Measurements from ENCODE around the gene OXLD1. TPM values are rescaled to one million over a fixed set of nuclear protein-coding genes. Genes with fewer than 3 reads are reported as not detected.

The OXLD1 gene
- total RNA-seq, 1 donor from 2014 or later: 29.7 TPM

- H3K9me3 ChIP-seq: no peaks in the 10 kb centered on the region
- H3K27ac ChIP-seq: no peak overlapping the region
- H3K36me3 ChIP-seq: peaks cover 46% of the 10 kb centered on the region
- peak overlapping the region; percentile 100 for H3K4me3 ChIP-seq
- H3K27me3 ChIP-seq (ENCODE audit: low read depth): no peaks in the 10 kb centered on the region
- TF ChIP-seq CTCF (IDR thresholded peaks at IDR 0.05): no peak
- peaks cover 31% of the 10 kb centered on the region for H3K4me1 ChIP-seq
- intact Hi-C loops (cut with DNase I): no loop called here
- DNase-seq: no peak
- no peak for ATAC-seq
These were observed 1.3 kb upstream of the OXLD1 start for GRCh38 chr17:81667754-81668153.

- ATAC-seq (no peak), DNase-seq (no peak)
- H3K27me3 ChIP-seq (ENCODE audit: low read depth): no peaks in the 10 kb centered on the region
- intact Hi-C loops (cut with DNase I): no loop called here
- no peak for TF ChIP-seq CTCF (IDR thresholded peaks at IDR 0.05)
- no peaks in the 10 kb centered on the region for H3K9me3 ChIP-seq
- peak overlapping the region; percentile 93 for H3K27ac ChIP-seq
- H3K36me3 ChIP-seq: peaks cover 29% of the 10 kb centered on the region
- H3K4me1 ChIP-seq: peaks cover 31% of the 10 kb centered on the region
- H3K4me3 ChIP-seq: peak overlapping the region; percentile 100
These were observed 388 bp downstream of the OXLD1 start for GRCh38 chr17:81666092-81666341.

DNA sequence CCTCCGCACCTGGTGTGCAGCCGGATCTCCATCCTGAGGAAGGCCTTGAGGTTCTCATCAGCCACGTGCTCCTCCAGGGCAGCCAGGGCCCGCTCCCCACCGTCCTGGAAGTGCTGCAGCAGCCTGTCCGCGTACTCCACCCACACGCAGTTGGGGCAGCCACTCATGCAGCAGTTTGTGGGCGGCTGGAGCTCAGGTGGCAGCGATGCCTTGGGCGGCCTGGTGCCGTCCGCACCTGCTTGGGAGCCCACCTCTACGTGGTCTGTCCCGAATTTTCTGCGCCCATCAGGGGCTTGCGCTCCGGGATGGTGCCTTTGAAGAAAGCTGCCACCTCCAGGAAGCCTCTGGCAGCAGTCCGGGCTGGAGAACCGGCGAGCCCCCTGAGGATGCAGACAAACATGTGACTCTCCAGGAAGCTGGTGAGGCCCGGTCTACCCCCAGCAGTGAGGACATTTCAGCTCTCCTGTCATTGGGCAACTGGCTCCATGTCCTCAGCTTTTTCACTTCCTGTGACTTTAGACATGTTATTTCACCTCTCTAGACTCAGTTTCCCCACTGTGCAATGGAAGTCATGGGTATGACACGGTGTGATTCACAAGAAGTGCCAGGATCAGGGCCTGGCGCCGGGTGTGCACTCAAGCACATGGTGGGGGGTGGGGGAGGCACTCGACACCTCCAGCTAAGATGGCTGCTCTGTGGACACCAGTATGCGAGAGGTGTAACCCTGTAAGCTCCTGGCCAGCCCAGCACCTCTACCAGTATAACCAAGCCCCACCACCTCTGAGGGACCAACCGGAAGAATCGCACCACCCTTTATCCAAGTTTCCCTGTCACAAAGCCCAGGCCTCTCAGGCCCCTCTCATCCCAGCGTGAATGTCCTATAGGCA lies 957 bp downstream of the OXLD1 start:
- Histone ChIP-seq H3K36me3 (peaks cover 23% of the 10 kb centered on the region), H3K4me1 (peaks cover 31% of the 10 kb centered on the region), H3K9me3 (no peaks in the 10 kb centered on the region), H3K27ac (peak overlapping the region; percentile 93), H3K27me3 (ENCODE audit: low read depth) (no peaks in the 10 kb centered on the region), H3K4me3 (peak overlapping the region; percentile 100)
- peak; percentile 52 to 64 for ATAC-seq
- intact Hi-C loops (cut with DNase I): no loop called here
- TF ChIP-seq CTCF (IDR thresholded peaks at IDR 0.05): no peak
- DNase-seq: peak; percentile 62

DNA sequence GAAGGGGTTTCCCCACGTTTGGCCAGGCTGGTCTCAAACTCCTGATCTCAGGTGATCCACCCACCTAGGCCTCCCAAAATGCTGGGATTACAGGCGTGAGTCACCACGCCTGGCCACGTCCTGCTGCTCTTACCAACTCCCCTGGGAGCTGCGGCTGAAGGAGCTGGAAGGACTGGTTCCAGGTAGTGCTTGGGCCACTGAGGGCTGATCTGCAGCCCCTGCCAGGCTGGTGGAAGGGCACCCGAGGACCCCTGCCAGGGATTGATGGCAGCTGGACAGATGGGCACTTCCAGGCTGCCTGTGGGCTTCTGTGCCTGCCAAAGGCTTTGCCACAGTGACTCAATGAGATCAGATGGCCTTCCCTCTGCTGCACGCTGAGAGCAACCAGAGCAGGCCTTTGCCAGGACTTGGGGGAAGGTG lies 2.3 kb downstream of the OXLD1 start:
- intact Hi-C loops (cut with DNase I): no loop called here
- Histone ChIP-seq H3K27me3 (ENCODE audit: low read depth) (no peaks in the 10 kb centered on the region), H3K36me3 (peaks cover 11% of the 10 kb centered on the region), H3K4me3 (no peak overlapping the region), H3K27ac (no peak overlapping the region), H3K4me1 (peaks cover 31% of the 10 kb centered on the region), H3K9me3 (no peaks in the 10 kb centered on the region)
- ATAC-seq: no peak
- TF ChIP-seq CTCF (IDR thresholded peaks at IDR 0.05): no peak
- DNase-seq: no peak

DNA sequence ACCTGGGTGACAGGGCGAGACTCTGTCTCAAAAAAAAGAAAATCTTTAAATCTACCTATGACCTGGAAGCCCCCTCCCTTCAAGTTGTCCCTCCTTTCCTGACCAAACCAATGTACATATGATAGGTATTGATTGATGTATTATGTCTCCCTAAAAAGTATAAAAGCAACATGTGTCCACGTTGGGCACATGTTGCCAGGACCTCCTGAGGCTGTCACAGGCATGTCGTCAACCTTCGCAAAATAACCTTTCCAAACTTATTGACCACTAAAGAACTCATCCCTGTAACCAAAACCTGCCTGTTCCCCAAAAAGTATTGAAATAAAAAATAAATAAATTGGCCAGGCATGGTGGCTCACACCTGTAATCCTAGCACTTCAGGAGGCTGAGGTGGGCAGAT lies 4.4 kb downstream of the OXLD1 start:
- no peaks in the 10 kb centered on the region for H3K9me3 ChIP-seq
- H3K4me3 ChIP-seq: no peak overlapping the region
- no peak for DNase-seq
- H3K4me1 ChIP-seq: peaks cover 17% of the 10 kb centered on the region
- H3K27me3 ChIP-seq (ENCODE audit: low read depth): no peaks in the 10 kb centered on the region
- TF ChIP-seq CTCF (IDR thresholded peaks at IDR 0.05): no peak
- no peak for ATAC-seq
- H3K27ac ChIP-seq: no peak overlapping the region
- intact Hi-C loops (cut with DNase I): no loop called here
- H3K36me3 ChIP-seq: peaks cover 11% of the 10 kb centered on the region
